ENCODE results near the gene WDFY1.
A peak's percentile ranks its signal among the peaks of the same experiment; 100 is the strongest.

Gene WDFY1

GRCh38 chr2:223914324-223914723 is 30.8 kb downstream of the WDFY1 start:
- Histone ChIP-seq H3K4me3 (ENCODE audit: low read depth, low read length) (no peak overlapping the region), H3K27ac (ENCODE audit: extremely low read depth, low read depth, low read length) (no peak overlapping the region), H3K36me3 (ENCODE audit: control insufficient read depth in 2 of 2, insufficient read depth in 1 of 2, low read length in 2 of 2) (peaks cover 8 to 28% of the 10 kb centered on the region in 2 experiments; a peak in 2 of 3 replicates), H3K4me1 (ENCODE audit: control insufficient read depth, insufficient read depth, low read length) (no peaks in the 10 kb centered on the region; the same call in 1 of the 2 replicates), H3K9me3 (ENCODE audit: control insufficient read depth, insufficient read depth, low read depth, low read length) (no peaks in the 10 kb centered on the region)
- POLR2A ChIA-PET: no interaction called here
- CTCF ChIA-PET: no interaction called here
- TF ChIP-seq KLF8 (tag by site-specific recombination; IDR thresholded peaks at IDR 0.05) (no peak), GLI4 (tag by site-specific recombination; IDR thresholded peaks at IDR 0.05) (no peak), ZNF416 (tag by site-specific recombination; IDR thresholded peaks at IDR 0.05) (no peak), ZNF785 (tag by site-specific recombination; IDR thresholded peaks at IDR 0.05) (no peak), ZNF488 (tag by site-specific recombination; IDR thresholded peaks at IDR 0.05) (no peak), ZNF555 (tag by site-specific recombination; conservative IDR thresholded peaks at IDR 0.05) (no peak), IKZF3 (tag by site-specific recombination; IDR thresholded peaks at IDR 0.05) (no peak), ZNF121 (tag by site-specific recombination; IDR thresholded peaks at IDR 0.05) (no peak), ZNF19 (tag by site-specific recombination; IDR thresholded peaks at IDR 0.05; ENCODE audit: low read depth) (no peak), ZXDB (tag by site-specific recombination; IDR thresholded peaks at IDR 0.05) (no peak), ZNF501 (tag by site-specific recombination; IDR thresholded peaks at IDR 0.05) (no peak), ZNF621 (tag by site-specific recombination; IDR thresholded peaks at IDR 0.05) (no peak)
- TF ChIP-seq, protein P1, sequence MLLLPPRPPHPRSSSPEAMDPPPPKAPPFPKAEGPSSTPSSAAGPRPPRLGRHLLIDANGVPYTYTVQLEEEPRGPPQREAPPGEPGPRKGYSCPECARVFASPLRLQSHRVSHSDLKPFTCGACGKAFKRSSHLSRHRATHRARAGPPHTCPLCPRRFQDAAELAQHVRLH (tag by site-specific recombination; IDR thresholded peaks at IDR 0.05): no peak
- TF ChIP-seq, protein P2, sequence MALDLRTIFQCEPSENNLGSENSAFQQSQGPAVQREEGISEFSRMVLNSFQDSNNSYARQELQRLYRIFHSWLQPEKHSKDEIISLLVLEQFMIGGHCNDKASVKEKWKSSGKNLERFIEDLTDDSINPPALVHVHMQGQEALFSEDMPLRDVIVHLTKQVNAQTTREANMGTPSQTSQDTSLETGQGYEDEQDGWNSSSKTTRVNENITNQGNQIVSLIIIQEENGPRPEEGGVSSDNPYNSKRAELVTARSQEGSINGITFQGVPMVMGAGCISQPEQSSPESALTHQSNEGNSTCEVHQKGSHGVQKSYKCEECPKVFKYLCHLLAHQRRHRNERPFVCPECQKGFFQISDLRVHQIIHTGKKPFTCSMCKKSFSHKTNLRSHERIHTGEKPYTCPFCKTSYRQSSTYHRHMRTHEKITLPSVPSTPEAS (tag by site-specific recombination; IDR thresholded peaks at IDR 0.05): no peak

GRCh38 chr2:223909001-223909741 is 36.0 kb downstream of the WDFY1 start:
- Histone ChIP-seq H3K27ac (ENCODE audit: extremely low read depth, low read depth, low read length) (no peak overlapping the region), H3K4me1 (ENCODE audit: control insufficient read depth, insufficient read depth, low read length) (no peaks in the 10 kb centered on the region; the same call in 1 of the 2 replicates), H3K36me3 (ENCODE audit: control insufficient read depth in 2 of 2, insufficient read depth in 1 of 2, low read length in 2 of 2) (peaks cover 16 to 21% of the 10 kb centered on the region in 2 experiments), H3K9me3 (ENCODE audit: control insufficient read depth, insufficient read depth, low read depth, low read length) (no peaks in the 10 kb centered on the region), H3K4me3 (ENCODE audit: low read depth, low read length) (no peak overlapping the region)
- TF ChIP-seq, protein P3, sequence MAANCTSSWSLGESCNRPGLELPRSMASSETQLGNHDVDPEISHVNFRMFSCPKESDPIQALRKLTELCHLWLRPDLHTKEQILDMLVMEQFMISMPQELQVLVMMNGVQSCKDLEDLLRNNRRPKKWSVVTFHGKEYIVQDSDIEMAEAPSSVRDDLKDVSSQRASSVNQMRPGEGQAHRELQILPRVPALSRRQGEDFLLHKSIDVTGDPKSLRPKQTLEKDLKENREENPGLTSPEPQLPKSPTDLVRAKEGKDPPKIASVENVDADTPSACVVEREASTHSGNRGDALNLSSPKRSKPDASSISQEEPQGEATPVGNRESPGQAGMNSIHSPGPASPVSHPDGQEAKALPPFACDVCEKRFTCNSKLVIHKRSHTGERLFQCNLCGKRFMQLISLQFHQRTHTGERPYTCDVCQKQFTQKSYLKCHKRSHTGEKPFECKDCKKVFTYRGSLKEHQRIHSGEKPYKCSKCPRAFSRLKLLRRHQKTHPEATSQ (tag by site-specific recombination; IDR thresholded peaks at IDR 0.05): no peak
- TF ChIP-seq ZNF776 (tag by site-specific recombination; IDR thresholded peaks at IDR 0.05; ENCODE audit: borderline replicate concordance) (no peak), ZNF555 (tag by site-specific recombination; conservative IDR thresholded peaks at IDR 0.05) (no peak), ZBTB20 (tag by site-specific recombination; IDR thresholded peaks at IDR 0.05) (peak; percentile 56; the same call in 1 of the 2 replicates), ZNF610 (tag by site-specific recombination; IDR thresholded peaks at IDR 0.05; ENCODE audit: borderline replicate concordance) (no peak), ZNF521 (tag by site-specific recombination; IDR thresholded peaks at IDR 0.05) (no peak)
- CTCF ChIA-PET: interaction anchor here (0.7 to 1.0 kb wide), 2 partner anchors 16 to 375 kb away, joined by 3 to 4 read pairs; no protein-coding TSS in a partner anchor
- POLR2A ChIA-PET: no interaction called here
